Fibroblast of skin of back (primary cell): ENCODE results near the gene OR52N2. TPM values are rescaled to one million over a fixed set of nuclear protein-coding genes. Genes with fewer than 3 reads are reported as not detected.
A peak's percentile ranks its signal among the peaks of the same experiment; 100 is the strongest.

Source experiments
- DNase-seq: peaks from one replicate; pipeline ENCODE4 v3.0.0-alpha.2; 2013
- polyA plus RNA-seq, 2 experiments: library from polyadenylated mRNA; unstranded; fragments of 120-200 nt; gene quantifications; one replicate each; pipeline ENCODE4 v1.2.1, GENCODE V29; 2013; ENCODE audit not compliant: insufficient read length in 2 of 2

The OR52N2 gene
- polyA plus RNA-seq (2013, experiment 1 of 2; ENCODE audit: insufficient read length), result not detected
- polyA plus RNA-seq (2013, experiment 2 of 2; ENCODE audit: insufficient read length), result not detected

DNA sequence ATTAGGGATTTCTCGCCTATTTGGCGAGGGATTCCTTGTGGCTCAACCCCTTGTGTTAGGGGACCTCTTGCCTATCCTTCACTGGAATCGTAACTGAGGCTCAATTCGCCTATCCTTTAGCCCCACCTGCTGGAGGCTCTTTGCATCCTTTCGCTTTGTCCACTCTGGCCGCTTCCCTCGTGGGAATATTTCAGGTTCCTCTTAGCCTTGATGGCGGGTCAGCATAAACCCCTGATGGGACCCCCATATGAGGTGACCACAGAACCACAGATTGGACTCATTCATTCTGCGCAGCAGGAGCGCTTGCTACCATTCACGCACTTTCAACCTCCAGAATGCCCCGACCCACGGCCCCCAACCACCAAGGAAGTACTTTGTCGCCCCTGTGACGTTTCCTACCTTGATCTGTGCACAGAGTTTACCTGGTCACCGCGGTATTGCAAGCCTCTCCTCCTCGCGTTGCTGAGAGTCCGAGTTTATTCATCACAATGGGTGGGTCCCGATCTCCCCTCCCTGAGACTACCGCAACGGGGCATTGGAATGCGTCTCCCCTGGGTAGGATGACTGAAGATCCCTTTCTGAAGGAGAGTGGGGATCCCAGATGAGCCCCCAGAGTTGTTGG is at the start of gene OR52N2:
TSS of gene OR52N2 (plus strand) at position 425 of the 622 bp plus-strand sequence. CDS start 11,412 bp downstream, outside the sequence.
- peak; percentile 66 for DNase-seq

DNA sequence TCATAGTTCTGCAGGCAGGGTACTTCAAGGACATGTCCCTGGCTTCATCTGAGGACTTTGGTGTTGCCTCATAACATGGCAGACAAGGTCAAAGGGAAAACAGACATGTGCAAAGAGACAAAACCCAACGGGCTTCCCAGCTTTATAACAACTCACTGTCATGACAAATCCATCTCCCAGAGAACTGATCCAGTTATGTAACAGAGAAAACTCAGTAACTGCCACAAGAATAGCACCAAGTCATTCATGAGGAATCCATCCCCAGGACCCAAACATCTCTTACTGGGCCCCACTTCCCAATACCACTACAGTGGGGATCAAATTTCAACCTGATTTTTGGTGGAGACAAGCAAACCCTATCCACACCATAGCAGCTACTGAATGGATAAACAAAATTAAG is 41.7 kb upstream of the OR52N2 start:
- DNase-seq, result no peak

DNA sequence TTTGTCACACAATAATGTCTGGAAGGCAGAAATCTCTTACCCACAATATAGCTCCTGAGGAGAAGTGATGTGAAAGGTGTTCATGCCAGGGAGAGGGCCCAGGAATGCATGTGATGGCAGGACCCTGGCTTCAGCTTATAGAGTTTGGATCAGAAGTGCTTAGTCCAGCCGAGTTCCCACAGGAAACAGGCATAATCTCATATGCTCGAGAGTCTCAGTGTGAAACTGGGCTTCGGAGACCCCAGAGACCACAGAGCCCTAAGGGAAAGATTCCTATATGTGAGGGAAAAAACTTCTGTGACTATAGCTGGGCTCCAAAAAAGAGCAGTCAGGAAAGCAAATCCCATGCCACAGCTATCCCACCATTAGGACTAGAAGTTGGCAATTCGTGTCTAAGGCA is 25.5 kb upstream of the OR52N2 start, which contains the start of gene OR52N5:
TSS of gene OR52N5 (minus strand) at position 101 of the 400 bp plus-strand sequence. CDS start 4,721 bp downstream, outside the sequence.
- no peak for DNase-seq

DNA sequence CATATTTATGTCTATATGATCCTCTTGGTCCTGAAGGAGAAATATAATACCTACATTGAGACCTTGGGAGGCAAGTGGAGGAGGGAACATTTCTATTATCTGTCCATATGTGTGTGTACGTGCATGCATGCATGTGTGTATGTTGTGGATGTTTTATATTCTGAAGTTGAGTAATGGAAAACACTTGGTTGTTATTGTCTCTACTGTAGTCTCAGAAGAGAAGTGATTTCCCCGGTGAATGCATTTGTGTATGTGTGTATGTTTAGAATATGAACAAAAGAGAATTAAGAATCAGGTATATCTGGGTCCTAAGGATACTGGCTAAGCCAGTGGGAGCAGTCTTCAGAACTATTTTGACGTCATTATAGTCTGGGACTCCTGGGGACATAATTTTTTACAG is 17.6 kb upstream of the OR52N2 start, which contains the start of gene OR52N1:
TSS of gene OR52N1 (minus strand) at position 101 of the 400 bp plus-strand sequence. CDS start 2,449 bp downstream, outside the sequence.
- no peak for DNase-seq

DNA sequence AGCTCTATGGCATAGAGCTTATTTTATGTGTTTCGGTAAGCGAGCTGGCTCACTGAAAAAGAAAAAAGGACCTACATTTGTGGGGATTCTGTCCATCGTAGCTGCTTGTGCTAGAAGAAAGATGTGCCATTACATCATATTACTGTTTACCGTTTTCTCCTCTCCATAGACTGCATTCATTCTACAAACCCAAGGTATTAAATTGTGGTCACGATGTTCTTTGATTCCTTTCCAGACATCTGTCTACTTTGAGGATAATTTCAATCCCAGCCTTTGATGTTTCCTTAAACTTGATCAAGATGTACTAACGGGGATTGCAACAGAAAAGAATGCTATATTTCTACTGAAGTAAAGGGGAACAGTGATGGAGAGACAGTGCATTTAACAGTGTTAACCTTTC is 12.2 kb upstream of the OR52N2 start:
- no peak for DNase-seq

DNA sequence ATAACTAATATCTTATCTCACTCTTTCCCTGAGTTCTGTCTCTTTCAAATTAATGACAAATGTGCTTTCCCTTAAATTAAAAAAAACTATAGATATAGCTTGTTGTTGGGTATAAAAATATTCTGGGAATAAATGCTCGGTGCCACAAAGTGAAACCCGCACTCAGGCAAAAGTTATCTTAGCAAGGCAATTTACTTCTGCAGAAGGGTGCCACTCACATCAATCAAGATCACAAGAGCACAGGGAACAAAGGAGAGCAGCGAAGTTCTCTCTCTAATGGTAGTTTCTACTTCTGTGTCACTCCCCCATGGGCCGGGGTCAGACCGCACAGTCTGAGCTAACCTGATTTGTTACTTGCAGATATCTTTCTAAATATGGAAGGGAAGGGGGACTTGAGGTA is 4.7 kb upstream of the OR52N2 start:
- DNase-seq, result no peak

DNA sequence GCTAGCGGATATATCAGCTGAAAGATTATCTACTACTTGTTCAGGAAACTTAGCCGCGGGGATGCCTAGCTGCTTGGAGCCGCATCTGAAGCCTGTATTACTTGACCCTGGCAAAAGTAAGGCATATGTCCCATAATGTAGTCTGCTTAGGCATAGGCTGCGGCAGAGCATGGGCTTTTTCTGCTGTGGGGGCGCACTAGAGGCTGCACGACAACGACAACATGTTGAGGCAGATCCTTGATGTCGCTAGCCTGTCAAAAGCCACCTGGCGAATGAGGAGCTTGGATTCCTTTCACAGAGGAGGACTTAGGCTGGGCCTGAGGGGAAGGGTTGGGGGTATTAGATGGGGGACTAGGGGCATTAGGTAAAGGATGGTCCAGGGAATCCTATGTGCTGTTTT is 1.1 kb upstream of the OR52N2 start:
- DNase-seq, result no peak

DNA sequence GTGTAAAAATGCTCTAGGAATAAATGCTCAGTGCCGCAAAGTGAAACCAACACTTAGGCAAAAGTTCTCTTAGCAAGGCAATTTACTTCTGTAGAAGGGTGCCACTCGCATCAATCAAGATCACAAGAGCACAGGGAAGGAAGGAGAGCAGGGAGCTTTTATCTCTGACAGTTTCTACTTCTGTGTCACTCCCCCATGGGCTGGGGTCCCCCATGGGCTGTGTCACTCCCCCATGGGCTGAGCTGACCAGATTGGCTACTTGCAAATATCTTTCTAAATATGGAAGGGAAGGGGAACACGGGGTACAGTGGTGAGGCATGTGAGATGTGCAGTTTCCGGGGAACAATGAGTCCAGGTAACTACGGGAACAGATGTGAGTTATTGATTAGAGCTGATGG is 397 bp downstream of the OR52N2 start:
- DNase-seq, result no peak

DNA sequence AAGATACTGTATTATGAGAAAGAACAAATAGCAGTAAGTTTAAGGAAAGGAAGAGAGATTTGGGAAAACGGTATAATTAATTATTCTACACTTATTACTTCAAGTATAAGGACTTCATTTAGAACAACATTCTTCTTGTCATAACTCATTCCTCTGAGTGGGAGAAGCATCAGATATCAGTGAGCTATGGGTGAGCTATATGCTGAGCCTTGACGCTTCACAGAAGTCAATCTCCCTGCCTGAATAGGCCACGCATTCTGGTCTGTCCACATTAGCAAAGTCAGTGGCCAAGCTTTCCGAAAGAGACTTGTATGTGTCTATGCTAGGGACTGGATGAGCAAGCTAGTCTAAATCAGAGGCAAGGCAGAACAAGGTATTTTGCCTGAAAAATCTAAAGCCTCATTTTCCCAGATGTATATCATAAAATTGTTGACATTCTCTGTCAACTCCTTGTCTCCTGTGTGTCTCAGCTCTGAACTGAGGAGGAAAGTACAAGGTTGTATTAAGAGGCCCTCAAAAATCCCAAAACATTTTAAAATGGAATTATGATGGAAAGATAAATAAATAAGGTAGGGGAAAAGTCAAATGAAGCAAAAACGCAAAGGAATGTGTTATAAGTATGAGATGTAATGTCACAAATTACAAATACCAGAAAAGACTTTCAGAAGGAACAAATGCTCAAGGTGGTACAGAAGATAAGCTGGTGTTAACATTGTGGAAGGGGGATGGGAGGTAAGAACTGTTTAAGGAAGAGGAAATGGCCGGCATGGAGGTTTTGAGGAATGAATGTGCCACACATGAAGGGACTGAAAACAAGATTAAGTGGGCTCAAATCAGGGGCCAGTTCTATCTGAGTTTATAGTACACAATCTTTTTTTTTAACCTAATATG is 1.4 kb downstream of the OR52N2 start:
- no peak for DNase-seq

DNA sequence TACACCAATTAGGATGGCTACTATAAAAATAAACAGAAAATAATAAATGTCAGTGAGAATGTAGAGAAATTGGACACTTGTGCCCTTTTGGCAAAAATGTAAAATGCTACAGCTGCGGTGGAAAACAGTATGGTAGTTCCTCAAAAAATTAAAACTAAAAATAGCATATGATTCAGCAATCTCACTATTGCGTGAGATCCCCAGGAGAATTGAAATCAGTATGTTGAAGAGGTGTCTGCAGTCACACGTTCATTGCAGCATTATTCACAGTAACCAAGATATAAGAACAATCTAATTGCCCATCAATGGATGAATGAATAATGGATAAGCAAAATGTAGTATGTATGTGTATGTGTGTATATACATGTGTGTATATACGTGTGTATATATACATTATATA is 6.8 kb downstream of the OR52N2 start:
- DNase-seq, result no peak

DNA sequence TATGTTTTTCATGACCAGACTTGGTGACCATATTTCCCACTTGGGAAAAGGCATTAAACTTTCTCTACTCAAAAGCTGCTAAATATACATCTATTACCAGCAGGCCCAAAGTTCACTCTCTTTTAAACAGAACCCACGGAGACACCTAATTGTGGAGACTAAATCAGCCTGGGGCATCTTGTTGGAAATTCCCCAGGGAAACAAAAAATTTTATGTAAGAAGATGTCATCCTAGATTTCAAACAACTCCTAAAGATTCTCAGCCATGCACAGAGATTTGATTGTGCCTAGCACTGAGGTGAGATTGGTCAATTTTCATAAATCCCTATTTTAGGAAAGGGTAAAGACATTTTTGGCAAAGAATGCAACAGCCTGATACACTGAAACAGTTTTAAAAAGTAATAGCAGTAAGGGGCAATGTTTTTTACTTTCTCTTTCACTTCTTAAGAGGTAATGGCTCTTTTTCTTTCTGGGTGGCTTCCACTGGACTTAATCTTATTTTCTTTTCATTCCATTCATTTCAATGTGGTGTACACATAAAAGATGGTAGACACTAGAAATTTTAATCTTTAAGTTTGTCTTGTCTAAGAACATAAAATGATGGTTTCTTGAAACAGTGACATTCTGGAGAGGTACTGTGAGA is 9.6 kb downstream of the OR52N2 start:
- DNase-seq, result no peak

DNA sequence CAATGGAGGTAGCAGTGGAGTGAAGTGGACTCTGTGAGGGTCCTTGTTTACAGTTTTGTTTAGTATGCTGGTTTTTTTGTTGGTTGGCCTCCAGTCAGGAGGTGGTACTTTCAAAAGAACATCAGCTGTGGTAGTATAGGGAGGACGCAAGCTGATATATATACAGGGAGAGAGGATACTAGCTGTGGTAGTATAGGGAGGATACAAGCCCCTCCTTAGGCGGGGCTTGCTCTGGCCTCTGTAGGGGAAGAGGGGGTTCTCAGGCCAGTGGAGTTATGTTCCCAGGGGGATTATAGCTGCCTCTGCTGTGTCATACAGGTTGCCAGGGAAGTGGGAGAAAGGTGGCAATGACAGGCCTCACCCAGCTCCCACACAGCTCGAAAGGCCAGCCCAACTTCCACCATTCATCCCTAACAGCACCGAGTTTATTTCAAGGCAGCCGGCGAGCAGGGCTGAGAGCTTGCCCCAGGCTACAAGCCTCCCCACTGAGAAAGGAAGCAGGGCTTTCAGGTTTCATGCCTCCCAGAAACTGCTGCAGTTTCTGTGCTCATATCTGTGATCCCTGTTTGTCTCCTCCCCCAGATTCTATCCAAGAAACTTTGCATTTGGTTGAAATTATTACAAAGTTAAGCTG is 22.6 kb downstream of the OR52N2 start:
- no peak for DNase-seq

DNA sequence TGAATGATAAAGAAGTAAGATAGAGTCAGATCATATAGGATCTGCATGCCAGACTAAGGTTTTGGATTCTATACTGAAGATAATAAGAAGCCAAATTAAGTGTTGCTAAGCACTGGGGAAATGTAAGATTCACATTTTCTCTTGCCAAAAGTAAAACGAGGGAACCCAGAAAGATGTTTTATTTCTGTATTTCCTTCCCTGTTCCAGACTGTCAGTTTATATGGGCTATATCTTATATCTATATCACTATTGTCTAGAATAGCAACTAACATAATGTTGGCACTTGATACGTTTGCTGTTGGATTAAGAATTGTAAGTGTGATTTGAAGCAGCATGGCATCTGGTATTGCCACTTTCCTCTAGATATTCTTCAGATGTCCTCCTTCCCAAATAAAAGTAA is 24.7 kb downstream of the OR52N2 start:
- no peak for DNase-seq

DNA sequence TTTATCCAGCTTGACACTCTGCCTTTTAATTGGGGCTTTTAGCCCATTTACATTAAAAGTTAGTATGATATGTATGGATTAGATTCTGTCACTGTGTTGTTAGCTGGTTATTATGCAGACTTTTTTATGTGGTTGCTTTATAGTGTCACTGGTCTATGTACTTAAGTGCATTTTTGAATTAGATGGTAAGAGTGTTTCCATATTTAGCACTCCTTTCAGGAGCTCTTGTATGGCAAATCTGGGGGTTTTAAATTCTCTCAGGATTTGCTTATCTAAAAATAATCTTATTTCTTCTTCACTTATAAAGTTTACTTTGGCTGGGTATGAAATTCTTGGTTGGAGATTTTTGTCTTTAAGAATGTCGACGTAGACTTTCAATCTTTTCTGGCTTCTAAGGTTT is 29.0 kb downstream of the OR52N2 start:
- DNase-seq, result no peak

DNA sequence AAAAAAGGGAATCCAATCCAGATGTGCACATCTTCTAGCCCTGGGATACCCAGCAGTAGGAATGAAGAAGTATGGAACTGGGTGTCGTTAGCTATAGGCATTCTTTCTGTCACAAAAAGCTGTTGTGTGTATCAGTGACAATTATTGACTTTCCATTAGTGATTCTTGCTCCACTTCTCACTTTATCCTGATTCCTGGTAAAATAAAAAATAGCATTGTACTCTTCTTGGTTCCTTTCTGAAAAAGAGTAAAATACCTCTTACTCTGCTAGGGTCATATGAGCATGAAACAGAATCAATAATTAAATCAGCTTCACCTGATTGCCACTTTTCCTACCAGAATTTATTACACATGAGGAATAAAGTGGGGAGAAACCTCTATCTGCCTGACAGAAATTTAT is 33.1 kb downstream of the OR52N2 start, which contains the start of gene OR52E6:
TSS of gene OR52E6 (minus strand) at position 101 of the 400 bp plus-strand sequence. CDS start at position 101, 0 bp downstream.
- DNase-seq, result no peak

DNA sequence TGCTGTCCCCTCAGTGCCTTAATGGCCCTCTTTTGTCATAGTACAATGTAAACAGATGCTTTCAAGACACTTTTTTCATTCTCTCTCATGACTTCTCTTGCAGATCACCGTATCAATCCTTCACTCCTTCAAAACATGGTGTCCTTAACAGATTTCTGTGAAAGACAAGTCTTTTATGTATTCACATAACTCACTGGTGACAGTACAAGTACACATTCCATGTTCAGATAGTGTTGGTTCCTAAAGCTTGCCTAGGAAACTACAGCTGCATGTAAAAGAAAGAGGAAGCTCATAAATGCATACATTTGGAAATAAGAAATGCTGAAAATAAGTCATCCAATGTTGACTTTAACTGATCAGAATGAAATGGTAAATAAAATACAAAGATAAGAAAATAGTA is 38.0 kb downstream of the OR52N2 start:
- no peak for DNase-seq

DNA sequence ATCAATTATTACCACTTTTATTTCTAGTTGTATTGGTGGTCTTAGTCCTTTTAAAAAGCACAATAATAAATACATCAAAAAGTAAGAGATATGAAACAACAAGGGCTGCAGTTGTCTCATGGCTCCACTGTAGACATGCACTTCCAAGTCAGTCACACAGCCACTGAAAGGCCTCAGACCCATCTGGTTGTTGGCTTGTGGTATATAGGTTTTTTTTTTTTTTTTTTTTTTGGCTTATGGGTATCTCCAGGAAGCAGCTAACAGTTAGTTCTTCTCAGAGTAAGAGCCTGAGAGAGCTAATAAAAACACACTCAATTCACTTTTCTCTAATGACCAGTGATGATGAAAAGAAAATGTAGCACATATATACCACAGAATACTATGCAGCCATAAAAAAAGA is 39.0 kb downstream of the OR52N2 start:
- no peak for DNase-seq

DNA sequence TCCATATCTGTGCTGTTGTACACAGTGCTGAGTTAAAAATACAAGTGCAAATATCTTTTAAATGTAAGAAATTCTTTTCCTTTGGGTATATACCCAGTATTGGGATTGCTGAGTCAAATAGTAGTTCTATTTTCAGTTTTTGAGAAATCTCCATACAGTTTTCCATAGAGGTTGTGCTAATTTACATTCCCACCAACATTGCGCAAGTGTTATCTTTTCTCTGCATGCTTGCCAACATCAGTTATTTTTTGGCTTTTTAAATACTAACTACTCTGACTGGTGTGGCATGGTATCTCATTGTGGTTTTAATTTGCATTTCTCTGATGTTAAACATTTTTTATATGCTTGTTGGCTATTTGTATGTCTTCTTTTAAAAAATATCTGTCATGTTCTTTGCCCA is 42.3 kb downstream of the OR52N2 start:
- no peak for DNase-seq

DNA sequence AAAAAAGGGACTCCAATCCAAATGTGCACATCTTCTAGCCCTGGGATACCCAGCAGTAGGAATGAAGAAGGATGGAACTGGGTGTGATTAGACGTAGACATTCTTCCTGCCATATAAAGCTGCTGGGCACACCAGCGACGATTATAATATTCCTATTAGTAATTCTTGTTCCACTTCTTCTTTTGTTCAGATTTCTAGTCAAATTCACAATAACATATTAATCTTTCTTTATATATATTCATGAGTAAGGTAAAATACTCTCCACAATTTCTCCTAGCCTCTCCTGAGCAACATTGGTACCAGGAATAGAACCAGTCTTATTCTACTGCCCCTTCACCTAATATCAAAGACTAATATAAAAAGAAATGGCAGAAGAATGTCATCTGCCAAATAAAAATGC is 48.9 kb downstream of the OR52N2 start, which contains the start of gene OR52E8:
TSS of gene OR52E8 (minus strand) at position 101 of the 400 bp plus-strand sequence. CDS start at position 101, 0 bp downstream.
- DNase-seq, result no peak

DNA sequence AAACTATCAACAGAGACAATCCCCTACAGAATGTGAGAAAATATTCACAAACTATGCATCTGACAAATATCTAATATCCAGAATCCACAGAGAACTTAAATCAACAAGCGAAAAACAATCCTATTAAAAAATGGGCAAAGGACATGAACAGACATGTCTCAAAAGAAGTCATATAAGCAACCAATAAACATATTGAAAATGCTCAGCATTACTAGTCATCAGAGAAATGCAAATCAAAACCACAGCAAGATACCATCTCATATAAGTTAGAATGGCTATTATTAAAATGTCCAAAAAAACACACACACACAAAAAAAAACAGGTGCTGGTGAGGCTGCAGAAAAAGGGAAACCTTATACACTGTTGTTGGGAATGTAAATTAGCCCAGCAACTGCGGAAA is 57.1 kb downstream of the OR52N2 start:
- DNase-seq, result no peak
